ENCODE measurements around the gene ZNF324B.
A peak's percentile ranks its signal among the peaks of the same experiment; 100 is the strongest.

Gene ZNF324B

GRCh38 chr19:58409010-58409790, 42.2 kb upstream of the ZNF324B start (continued):
- no peak; the same call in 1 of the 2 replicates for TF ChIP-seq PBX3 (CRISPR knock-in tag; IDR thresholded peaks at IDR 0.05)
- TF ChIP-seq ZNF169 (tag by site-specific recombination; IDR thresholded peaks at IDR 0.05): no peak
- peak; percentile 36; the same call in 1 of the 2 replicates for TF ChIP-seq ZNF121 (tag by site-specific recombination; IDR thresholded peaks at IDR 0.05)
- peak; percentile 64 for TF ChIP-seq ZNF398 (tag by site-specific recombination; IDR thresholded peaks at IDR 0.05)
- no peak for TF ChIP-seq ZNF274 (IDR thresholded peaks at IDR 0.05; ENCODE audit: low read length)
- TF ChIP-seq ZNF274 (tag by site-specific recombination; IDR thresholded peaks at IDR 0.05; ENCODE audit: borderline replicate concordance): no peak
- 0 out of 2 replicates have a peak, but pooled peaks have one; percentile 7 for TF ChIP-seq ZBTB7A (tag by site-specific recombination; IDR thresholded peaks at IDR 0.05; ENCODE audit: low read depth)
- TF ChIP-seq ZNF280D (tag by site-specific recombination; IDR thresholded peaks at IDR 0.05): no peak
- no peak for TF ChIP-seq ZSCAN23 (tag by site-specific recombination; IDR thresholded peaks at IDR 0.05)
- TF ChIP-seq ZNF157 (tag by site-specific recombination; IDR thresholded peaks at IDR 0.05): no peak
- TF ChIP-seq ZNF518A (tag by site-specific recombination; conservative IDR thresholded peaks at IDR 0.05; ENCODE audit: low read depth): no peak
- peak; percentile 63 for TF ChIP-seq HIC1 (tag by site-specific recombination; IDR thresholded peaks at IDR 0.05)
- no peak for TF ChIP-seq ZBTB21 (tag by site-specific recombination; IDR thresholded peaks at IDR 0.05)
- no peak for TF ChIP-seq ZNF138 (tag by site-specific recombination; IDR thresholded peaks at IDR 0.05; ENCODE audit: borderline replicate concordance)
- peak; percentile 9; the same call in 1 of the 2 replicates for TF ChIP-seq KLF9 (tag by site-specific recombination; IDR thresholded peaks at IDR 0.05; ENCODE audit: low read depth)
- TF ChIP-seq BCL11B (tag by site-specific recombination; IDR thresholded peaks at IDR 0.05; ENCODE audit: low read depth): peak; percentile 40; the same call in 1 of the 2 replicates
- no peak for TF ChIP-seq ZNF404 (tag by site-specific recombination; IDR thresholded peaks at IDR 0.05)
- no peak for TF ChIP-seq KLF17 (tag by site-specific recombination; IDR thresholded peaks at IDR 0.05)
- peak; percentile 56 for TF ChIP-seq PRDM10 (tag by site-specific recombination; IDR thresholded peaks at IDR 0.05)

Data from HEK293 (cell line).